Mesenchymal stem cell (in vitro differentiated cells and primary cell): ENCODE results near the gene ENSA.

ENCODE experiments used
- DNase-seq: peaks from one replicate; pipeline ENCODE4 v3.0.0-alpha.2; 2013
- H2AFZ ChIP-seq: one replicate; pipeline ENCODE4 v1.6.1; 2013; ENCODE audit warnings: low read depth, mild to moderate bottlenecking, control low read depth, inconsistent platforms, low read length, moderate library complexity
- H2AK5ac ChIP-seq: 2 replicates; pipeline ENCODE4 v1.6.1; 2013; ENCODE audit warnings: low read length, moderate library complexity, mild to moderate bottlenecking, inconsistent platforms; ENCODE audit not compliant: severe bottlenecking
- H2BK120ac ChIP-seq: one replicate; pipeline ENCODE4 v1.6.1; 2013; ENCODE audit warnings: low read depth, mild to moderate bottlenecking, inconsistent platforms, low read length, moderate library complexity
- H2BK12ac ChIP-seq, 2 experiments: one replicate each; pipeline ENCODE4 v1.6.1; 2013; ENCODE audit warnings: inconsistent platforms in 2 of 2, low read length in 2 of 2, mild to moderate bottlenecking in 2 of 2, moderate library complexity in 2 of 2, control low read depth in 1 of 2
- H2BK15ac ChIP-seq: one replicate; pipeline ENCODE4 v1.6.1; 2013; ENCODE audit warnings: mild to moderate bottlenecking, low read depth, inconsistent platforms; ENCODE audit not compliant: poor library complexity, severe bottlenecking
- H2BK5ac ChIP-seq: 2 replicates; pipeline ENCODE4 v1.6.1; 2013; ENCODE audit warnings: low read depth, mild to moderate bottlenecking, low read length, control low read depth, inconsistent platforms; ENCODE audit not compliant: poor library complexity, severe bottlenecking
- H3K14ac ChIP-seq, 2 experiments: one replicate each; pipeline ENCODE4 v1.6.1; 2013; ENCODE audit warnings: inconsistent platforms in 2 of 2, low read length in 2 of 2, control low read depth in 1 of 2, mild to moderate bottlenecking in 1 of 2, moderate library complexity in 1 of 2
- H3K18ac ChIP-seq, 2 experiments: one replicate each; pipeline ENCODE4 v1.6.1; 2013; ENCODE audit warnings: inconsistent platforms in 2 of 2, low read length in 2 of 2, control low read depth in 1 of 2, low read depth in 1 of 2, mild to moderate bottlenecking in 1 of 2
- H3K23ac ChIP-seq, 2 experiments: one replicate each; pipeline ENCODE4 v1.6.1; 2013; ENCODE audit warnings: inconsistent platforms in 2 of 2, low read length in 2 of 2, mild to moderate bottlenecking in 2 of 2, moderate library complexity in 2 of 2, control low read depth in 1 of 2
- H3K27ac ChIP-seq: 2 replicates; pipeline ENCODE4 v1.5.1; 2013; ENCODE audit warnings: mild to moderate bottlenecking, moderate library complexity, low read length, control low read depth, inconsistent platforms; ENCODE audit not compliant: poor library complexity, severe bottlenecking
- H3K27me3 ChIP-seq, 2 experiments: 2 replicates each; pipeline versions ENCODE4 v1.6.1 to v1.7.0; 2013; ENCODE audit warnings: low read length in 2 of 2, mild to moderate bottlenecking in 2 of 2, moderate library complexity in 2 of 2, control low read depth in 1 of 2, inconsistent platforms in 1 of 2; ENCODE audit not compliant: control insufficient read depth in 1 of 2, insufficient read depth in 1 of 2
- H3K36me3 ChIP-seq, 2 experiments: 2 replicates each; pipeline versions ENCODE4 v1.6.1 to v1.7.0; 2013; ENCODE audit warnings: low read length in 2 of 2, control low read depth in 1 of 2, inconsistent platforms in 1 of 2, low read depth in 1 of 2, mild to moderate bottlenecking in 1 of 2; ENCODE audit not compliant: insufficient read depth in 2 of 2, control insufficient read depth in 1 of 2
- H3K4ac ChIP-seq, 2 experiments: one replicate each; pipeline ENCODE4 v1.6.1; 2013; ENCODE audit warnings: inconsistent platforms in 2 of 2, low read length in 2 of 2, mild to moderate bottlenecking in 2 of 2, moderate library complexity in 2 of 2, control low read depth in 1 of 2, low read depth in 1 of 2
- H3K4me1 ChIP-seq: 2 replicates; pipeline ENCODE4 v1.6.1; 2013; ENCODE audit warnings: low read depth, low read length, control low read depth; ENCODE audit not compliant: control insufficient read depth, insufficient read depth
- H3K4me2 ChIP-seq: 2 replicates; pipeline ENCODE4 v1.6.1; 2013; ENCODE audit warnings: low read length, mild to moderate bottlenecking, inconsistent platforms; ENCODE audit not compliant: poor library complexity, severe bottlenecking
- H3K4me3 ChIP-seq, 2 experiments: 2 replicates each; pipeline versions ENCODE4 v1.5.1 to v1.7.0; 2013; ENCODE audit warnings: low read length in 2 of 2, mild to moderate bottlenecking in 2 of 2, control low read depth in 1 of 2, low read depth in 1 of 2; ENCODE audit not compliant: insufficient read depth in 1 of 2
- H3K79me1 ChIP-seq: replicated peaks from 2 replicates; pipeline ENCODE4 v1.6.1; 2013; ENCODE audit warnings: mild to moderate bottlenecking, control low read depth, low read length, inconsistent platforms; ENCODE audit not compliant: poor library complexity, severe bottlenecking
- H3K9ac ChIP-seq: 2 replicates; pipeline ENCODE4 v1.7.0; 2013; ENCODE audit warnings: mild to moderate bottlenecking, low read length, moderate library complexity
- H3K9me3 ChIP-seq: 2 replicates; pipeline ENCODE4 v1.7.0; 2013; ENCODE audit warnings: mild to moderate bottlenecking, low read length; ENCODE audit not compliant: control insufficient read depth
- H4K8ac ChIP-seq: one replicate; pipeline ENCODE4 v1.6.1; 2013; ENCODE audit warnings: inconsistent platforms, mild to moderate bottlenecking, low read length, moderate library complexity
- H4K91ac ChIP-seq: one replicate; pipeline ENCODE4 v1.6.1; 2013; ENCODE audit warnings: mild to moderate bottlenecking, low read length, inconsistent platforms
- WGBS: methylation state at CpG from one replicate; pipeline ENCODE4 v1.1.7; 2013; ENCODE audit warnings: mixed read lengths; 5-methylcytosine and 5-hydroxymethylcytosine counted together

The ENSA gene

DNA sequence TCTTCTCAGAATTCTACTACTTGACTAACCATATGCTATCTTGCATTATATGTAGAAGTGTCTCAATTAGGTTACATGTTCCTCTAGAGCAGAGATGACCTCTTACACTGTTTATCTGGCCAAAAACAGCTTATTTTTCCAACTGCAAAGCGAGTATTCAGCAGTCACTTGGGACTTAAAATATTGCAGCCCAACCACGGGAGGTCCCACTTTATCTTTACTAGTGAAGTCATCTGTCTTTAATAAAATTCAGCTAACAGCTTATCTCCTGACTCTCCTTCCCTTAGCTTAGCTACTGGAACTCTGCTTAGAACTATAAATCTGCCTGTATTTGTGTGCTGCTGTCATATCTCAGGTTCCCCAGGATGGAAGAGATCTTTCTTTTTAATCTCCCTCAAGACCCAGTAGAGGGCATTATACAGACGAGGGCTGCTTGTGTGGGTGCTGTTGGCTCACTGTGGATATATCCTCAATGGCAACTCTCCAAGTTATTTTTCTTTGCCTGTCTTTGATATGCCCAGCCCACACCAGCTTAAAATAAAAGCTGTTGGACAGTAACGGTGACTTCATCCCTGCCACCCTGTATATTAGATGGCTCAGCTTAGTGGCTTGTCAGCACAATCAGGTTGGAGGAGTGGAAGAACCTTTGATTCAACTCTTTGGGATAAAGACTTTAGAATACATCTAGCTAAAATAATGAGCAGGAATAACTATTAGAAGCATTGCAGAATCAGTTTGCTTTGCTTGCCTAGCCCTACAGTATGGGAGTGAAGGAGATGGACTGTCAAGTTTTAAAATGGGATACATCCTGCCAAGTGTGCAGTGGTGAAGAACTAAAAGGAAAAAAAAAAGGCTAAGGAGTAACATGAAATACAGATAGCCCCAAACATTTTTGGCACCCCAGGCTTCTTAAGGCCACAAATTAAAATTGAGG, 9.6 kb downstream of the ENSA start:
- Histone ChIP-seq H3K27me3 (no peaks in the 10 kb centered on the region), H3K14ac (no peak overlapping the region), H2BK120ac (no peak overlapping the region), H3K4ac (no peak overlapping the region), H3K36me3 (peaks cover 29 to 67% of the 10 kb centered on the region in 2 experiments), H3K9me3 (no peaks in the 10 kb centered on the region), H4K91ac (no peak overlapping the region), H3K18ac (peak overlapping the region in 1 of 2 experiments; percentile 21), H3K9ac (peak overlapping the region; percentile 82), H3K4me1 (peaks cover 4% of the 10 kb centered on the region), H3K27ac (peak overlapping the region; percentile 42), H2BK12ac (no peak overlapping the region), H3K4me2 (no peak overlapping the region), H4K8ac (no peak overlapping the region), H3K23ac (no peak overlapping the region), H2BK5ac (no peak overlapping the region), H3K4me3 (peak overlapping the region in 1 of 2 experiments; percentile 53), H2AK5ac (no peak overlapping the region), H2AFZ (no peak overlapping the region), H2BK15ac (no peak overlapping the region), H3K79me1 (peaks cover 8% of the 10 kb centered on the region)
- 29% methylated on average over 4 of the region's 4 CpGs for WGBS
- peak; percentile 79 for DNase-seq

- Histone ChIP-seq H4K8ac (peak overlapping the region; percentile 49), H3K27me3 (no peaks in the 10 kb centered on the region), H3K4me2 (no peak overlapping the region), H3K79me1 (peaks cover 8% of the 10 kb centered on the region), H3K23ac (no peak overlapping the region), H3K18ac (peak overlapping the region; percentile 44 to 62), H3K4me1 (peaks cover 8% of the 10 kb centered on the region), H3K4me3 (no peak overlapping the region), H4K91ac (no peak overlapping the region), H3K36me3 (peaks cover 16 to 39% of the 10 kb centered on the region in 2 experiments), H2BK12ac (peak overlapping the region; percentile 3 to 79), H2BK120ac (peak overlapping the region; percentile 11), H3K9me3 (no peaks in the 10 kb centered on the region), H3K9ac (no peak overlapping the region), H3K27ac (no peak overlapping the region), H2BK5ac (no peak overlapping the region), H3K4ac (peak overlapping the region in 1 of 2 experiments; percentile 53), H2AK5ac (peak overlapping the region; percentile 88), H2AFZ (no peak overlapping the region), H3K14ac (no peak overlapping the region), H2BK15ac (no peak overlapping the region)
- peak; percentile 26 for DNase-seq
- WGBS = 81% methylated on average over 12 of the region's 12 CpGs
Measured at GRCh38 chr1:150615346-150616201, 13.8 kb downstream of the ENSA start.

DNA sequence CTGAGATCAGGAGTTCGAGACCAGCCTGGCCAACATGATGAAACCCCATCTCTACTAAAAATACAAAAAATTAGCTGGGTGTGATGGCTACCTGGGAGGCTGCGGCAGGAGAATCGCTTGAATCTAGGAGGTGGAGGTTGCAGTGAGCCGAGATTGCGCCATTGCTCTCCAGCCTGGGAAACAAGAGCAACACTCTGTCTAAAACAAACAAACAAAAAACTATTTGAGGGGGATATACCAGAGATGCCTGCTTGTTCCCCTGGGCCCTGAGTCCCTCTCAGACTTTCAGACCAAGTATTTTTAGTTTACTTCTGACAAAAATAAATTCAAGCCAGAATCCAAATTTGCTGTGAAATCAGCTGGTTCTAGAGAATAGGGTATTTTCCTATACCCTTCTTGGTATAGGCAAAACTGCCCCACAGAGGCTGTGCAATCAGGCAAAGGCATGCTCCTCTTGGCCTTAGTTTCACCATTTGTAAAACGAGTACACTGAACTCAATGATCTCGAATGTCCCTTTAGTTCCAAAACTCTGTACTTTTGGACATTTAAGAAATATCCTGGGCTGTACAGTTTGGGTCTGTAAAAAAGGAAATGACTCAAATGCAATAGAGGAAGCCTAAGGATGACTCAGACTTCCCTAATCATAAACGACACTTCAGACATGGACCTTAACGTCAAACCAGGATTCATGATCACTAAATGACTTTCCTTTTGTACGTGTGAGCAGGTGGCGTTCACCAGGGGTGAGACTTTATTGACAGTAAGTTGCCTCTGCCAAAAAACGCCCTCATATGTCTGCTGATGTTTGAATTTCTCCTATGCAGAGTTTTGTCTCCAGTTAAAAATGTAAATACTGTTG, 16.1 kb downstream of the ENSA start:
- 18% methylated on average over 8 of the region's 12 CpGs for WGBS
- H4K91ac ChIP-seq = no peak overlapping the region

More for the DNA sequence above, 16.1 kb downstream of the ENSA start:
- peak overlapping the region; percentile 90 for H3K27ac ChIP-seq
- no peak overlapping the region for H2BK5ac ChIP-seq
- H2BK120ac ChIP-seq = peak overlapping the region; percentile 94
- peak overlapping the region; percentile 23 for H4K8ac ChIP-seq
- H3K27me3 ChIP-seq = no peaks in the 10 kb centered on the region
- peak overlapping the region; percentile 83 for H2AK5ac ChIP-seq
- H3K4me1 ChIP-seq = peaks cover 8% of the 10 kb centered on the region
- H3K36me3 ChIP-seq = peaks cover 6 to 30% of the 10 kb centered on the region in 2 experiments
- peak overlapping the region in 1 of 2 experiments; percentile 83 for H2BK12ac ChIP-seq
- peak overlapping the region in 1 of 2 experiments; percentile 87 for H3K18ac ChIP-seq
- H3K4me2 ChIP-seq = no peak overlapping the region
- H3K4me3 ChIP-seq = peak overlapping the region in 1 of 2 experiments; percentile 50
- H3K9ac ChIP-seq = peak overlapping the region; percentile 71
- no peak overlapping the region for H2AFZ ChIP-seq
- H3K23ac ChIP-seq = no peak overlapping the region
- no peaks in the 10 kb centered on the region for H3K9me3 ChIP-seq
- H2BK15ac ChIP-seq = no peak overlapping the region
- H3K79me1 ChIP-seq = peaks cover 12% of the 10 kb centered on the region
- DNase-seq = peak; percentile 98
- no peak overlapping the region for H3K14ac ChIP-seq
- peak overlapping the region in 1 of 2 experiments; percentile 88 for H3K4ac ChIP-seq
